HepG2 (cell line): ENCODE measurements around the gene IRAK2. TPM values are rescaled to one million over a fixed set of nuclear protein-coding genes. Genes with fewer than 3 reads are reported as not detected.
A peak's percentile ranks its signal among the peaks of the same experiment; 100 is the strongest.

Experiments
- ATF7 ChIP-seq, 2 experiments: fragments of 450-650 bp in 1 of 2; sonication (generic) in 1 of 2; formaldehyde crosslinking in 1 of 2; IDR thresholded peaks; 2 replicates each; pipeline versions ENCODE4 v1.4.0 to v1.6.1; 2016 to 2020; ENCODE audit warnings: antibody characterized with exemption in 1 of 2, mild to moderate bottlenecking in 1 of 2, missing genetic modification reagents in 1 of 2
- E2F5 ChIP-seq: sonication (generic); formaldehyde crosslinking; conservative IDR thresholded peaks from 2 replicates; pipeline ENCODE4 v1.4.0; 2020; ENCODE audit warnings: missing genetic modification reagents
- GATAD2A ChIP-seq: IDR thresholded peaks from 2 replicates; pipeline ENCODE4 v1.6.1; 2016
- GFI1 ChIP-seq: sonication (generic); formaldehyde crosslinking; IDR thresholded peaks from 2 replicates; pipeline ENCODE4 v1.5.0; 2020; ENCODE audit warnings: missing genetic modification reagents, mild to moderate bottlenecking, borderline replicate concordance
- HMGA1 ChIP-seq: sonication (generic); formaldehyde crosslinking; conservative IDR thresholded peaks from 2 replicates; pipeline ENCODE4 v1.4.0; 2020; ENCODE audit warnings: missing genetic modification reagents
- MAFF ChIP-seq: IDR thresholded peaks from 2 replicates; pipeline ENCODE4 v1.6.1; 2011; ENCODE audit warnings: low read depth, low read length, improper control_type of control experiment
- POGZ ChIP-seq: sonication (generic); formaldehyde crosslinking; IDR thresholded peaks from 2 replicates; pipeline ENCODE4 v1.4.0; 2020; ENCODE audit warnings: mild to moderate bottlenecking, missing genetic modification reagents
- RCOR2 ChIP-seq: IDR thresholded peaks from 2 replicates; pipeline ENCODE4 v1.6.1; 2016; ENCODE audit warnings: missing biosample characterization, missing genetic modification reagents
- RERE ChIP-seq: IDR thresholded peaks from 2 replicates; pipeline ENCODE4 v1.6.1; 2016; ENCODE audit warnings: low read depth, missing genetic modification reagents, missing compliant biosample characterization
- RXRA ChIP-seq: sonication (generic); formaldehyde crosslinking; IDR thresholded peaks from 2 replicates; pipeline ENCODE4 v1.5.1; 2020; ENCODE audit warnings: missing genetic modification reagents
- RXRB ChIP-seq: IDR thresholded peaks from 2 replicates; pipeline ENCODE4 v1.6.1; 2016; ENCODE audit warnings: borderline replicate concordance, missing genetic modification reagents, missing compliant biosample characterization
- SMC3 ChIP-seq: IDR thresholded peaks from 2 replicates; pipeline ENCODE4 v1.6.1; 2011; ENCODE audit warnings: low read length, improper control_type of control experiment
- YEATS4 ChIP-seq: sonication (generic); formaldehyde crosslinking; IDR thresholded peaks from 2 replicates; pipeline ENCODE4 v1.4.0; 2020; ENCODE audit warnings: missing genetic modification reagents, borderline replicate concordance
- ZBTB38 ChIP-seq: sonication (generic); formaldehyde crosslinking; IDR thresholded peaks from 2 replicates; pipeline ENCODE4 v1.5.1; 2020; ENCODE audit warnings: mild to moderate bottlenecking, missing genetic modification reagents
- ZMYM2 ChIP-seq: sonication (generic); formaldehyde crosslinking; IDR thresholded peaks from 2 replicates; pipeline ENCODE4 v1.8.0; 2022; ENCODE audit warnings: mild to moderate bottlenecking, missing genetic modification reagents
- ZNF10 ChIP-seq: sonication (generic); formaldehyde crosslinking; IDR thresholded peaks from 2 replicates; pipeline ENCODE4 v1.4.0; 2020; ENCODE audit warnings: mild to moderate bottlenecking, low read depth, missing genetic modification reagents, borderline replicate concordance
- ZNF121 ChIP-seq: sonication (generic); formaldehyde crosslinking; IDR thresholded peaks from 2 replicates; pipeline ENCODE4 v1.5.0; 2020; ENCODE audit warnings: mild to moderate bottlenecking, missing genetic modification reagents
- ZNF232 ChIP-seq: sonication (generic); formaldehyde crosslinking; IDR thresholded peaks from 2 replicates; pipeline ENCODE4 v1.4.0; 2020; ENCODE audit warnings: missing genetic modification reagents, borderline replicate concordance
- ZNF557 ChIP-seq: sonication (generic); formaldehyde crosslinking; IDR thresholded peaks from 2 replicates; pipeline ENCODE4 v1.4.0; 2020; ENCODE audit warnings: missing genetic modification reagents
- ZNF619 ChIP-seq: sonication (generic); formaldehyde crosslinking; IDR thresholded peaks from 2 replicates; pipeline ENCODE4 v1.4.0; 2020; ENCODE audit warnings: mild to moderate bottlenecking, missing genetic modification reagents
- ZNF747 ChIP-seq: sonication (generic); formaldehyde crosslinking; IDR thresholded peaks from 2 replicates; pipeline ENCODE4 v1.8.1; 2023; ENCODE audit warnings: missing genetic modification reagents, mild to moderate bottlenecking, borderline replicate concordance
- polyA plus RNA-seq, 8 experiments: library from polyadenylated mRNA; depleted of rRNA in 3 of 8; stranded (reverse) in 7 of 8; unstranded in 1 of 8; fragments of >200 nt; fragmentation: Illumina TruSeq in 4 of 8; extraction: Trizol in 4 of 8; gene quantifications; 2 replicates each; pipeline versions ENCODE4 v1.2.1 to v1.2.3, GENCODE V29; 2011 to 2016; ENCODE audit warnings: low read depth in 4 of 8, missing spikeins in 1 of 8, mixed read lengths in 1 of 8; ENCODE audit not compliant: insufficient read depth in 1 of 8
- total RNA-seq, 5 experiments: library from RNA; depleted of rRNA; stranded (reverse); fragments of >200 nt; fragmentation: Illumina TruSeq; extraction: Trizol; gene quantifications; 2 replicates each; pipeline ENCODE4 v1.2.3, GENCODE V29; 2016; ENCODE audit warnings: low read depth in 1 of 5
- TF ChIP-seq, protein P1 (sequence below): sonication (generic); formaldehyde crosslinking; IDR thresholded peaks from 2 replicates; pipeline ENCODE4 v1.9.0; 2022; ENCODE audit warnings: low read depth, missing genetic modification reagents

Gene IRAK2
- total and polyA plus RNA-seq, 2 of the 13 experiments (the other 11 are each of a cell fraction or from before 2014, with no cell fraction given): 13.1 to 23.3 TPM

DNA sequence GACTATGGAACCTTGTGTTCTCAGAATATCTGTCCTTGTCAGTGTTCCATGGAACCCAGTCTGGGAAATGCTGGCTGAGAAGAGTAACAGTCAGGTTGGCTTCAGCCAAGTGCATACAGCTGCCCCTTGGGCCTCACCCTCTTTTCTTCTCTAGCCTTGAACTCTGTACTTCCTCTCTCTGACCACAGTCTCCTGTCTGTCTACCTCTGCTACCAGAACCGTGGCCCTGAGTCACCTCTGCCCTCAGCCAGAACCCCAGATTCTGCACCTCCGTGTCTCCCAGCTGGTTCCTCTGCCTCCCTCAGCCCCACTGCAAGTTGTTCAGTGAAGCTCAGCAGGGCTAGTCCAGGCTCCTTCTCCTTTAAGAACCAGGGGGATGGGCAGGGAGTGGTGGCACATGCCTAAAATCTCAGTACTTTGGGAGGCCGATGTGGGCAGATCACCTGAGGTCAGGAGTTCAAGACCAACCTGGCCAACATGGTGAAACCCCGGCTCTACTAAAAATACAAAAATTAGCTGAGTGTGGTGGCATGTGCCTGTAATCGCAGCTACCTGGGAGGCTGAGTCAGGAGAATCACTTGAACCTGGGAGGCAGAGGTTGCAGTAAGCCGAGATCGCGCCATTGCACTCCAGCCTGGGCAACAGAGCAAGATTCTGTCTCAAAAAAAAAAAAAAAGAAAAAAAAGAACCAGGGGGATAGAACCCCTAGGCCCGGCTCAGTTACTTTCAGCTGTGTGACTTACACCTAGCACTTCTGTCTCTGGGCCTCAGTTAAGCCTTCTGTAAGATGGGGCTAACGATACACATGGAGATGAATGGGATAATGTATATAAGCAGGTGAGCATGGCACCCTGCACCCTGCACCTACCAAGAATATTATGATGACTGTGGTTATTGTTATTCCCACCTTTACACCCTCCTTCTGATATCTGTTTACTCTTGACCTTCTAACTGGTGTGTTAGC is 59.2 kb downstream of the IRAK2 start (continued):
- TF ChIP-seq RXRB (peak; percentile 97), ZNF10 (CRISPR knock-in tag) (no peak), ZMYM2 (CRISPR knock-in tag) (peak; percentile 91), ATF7 (IDR thresholded peaks at IDR 0.05) (no peak), ATF7 (CRISPR knock-in tag; IDR thresholded peaks at IDR 0.05) (no peak), RCOR2 (peak; percentile 91), GFI1 (CRISPR knock-in tag) (0 out of 2 replicates have a peak, but pooled peaks have one; percentile 34), ZNF121 (CRISPR knock-in tag) (0 out of 2 replicates have a peak, but pooled peaks have one; percentile 20), ZBTB38 (CRISPR knock-in tag) (0 out of 2 replicates have a peak, but pooled peaks have one; percentile 14), RXRA (CRISPR knock-in tag) (peak; percentile 97), GATAD2A (CRISPR knock-in tag) (peak; percentile 76), ZNF619 (CRISPR knock-in tag) (0 out of 2 replicates have a peak, but pooled peaks have one; percentile 36), ZNF747 (no peak), POGZ (peak; percentile 72; the same call in 1 of the 2 replicates), SMC3 (no peak), MAFF (0 out of 2 replicates have a peak, but pooled peaks have one; percentile 6), HMGA1 (no peak), ZNF557 (CRISPR knock-in tag) (no peak), RERE (CRISPR knock-in tag) (no peak), E2F5 (CRISPR knock-in tag) (no peak), YEATS4 (CRISPR knock-in tag) (no peak), ZNF232 (no peak)
- TF ChIP-seq, protein P1, sequence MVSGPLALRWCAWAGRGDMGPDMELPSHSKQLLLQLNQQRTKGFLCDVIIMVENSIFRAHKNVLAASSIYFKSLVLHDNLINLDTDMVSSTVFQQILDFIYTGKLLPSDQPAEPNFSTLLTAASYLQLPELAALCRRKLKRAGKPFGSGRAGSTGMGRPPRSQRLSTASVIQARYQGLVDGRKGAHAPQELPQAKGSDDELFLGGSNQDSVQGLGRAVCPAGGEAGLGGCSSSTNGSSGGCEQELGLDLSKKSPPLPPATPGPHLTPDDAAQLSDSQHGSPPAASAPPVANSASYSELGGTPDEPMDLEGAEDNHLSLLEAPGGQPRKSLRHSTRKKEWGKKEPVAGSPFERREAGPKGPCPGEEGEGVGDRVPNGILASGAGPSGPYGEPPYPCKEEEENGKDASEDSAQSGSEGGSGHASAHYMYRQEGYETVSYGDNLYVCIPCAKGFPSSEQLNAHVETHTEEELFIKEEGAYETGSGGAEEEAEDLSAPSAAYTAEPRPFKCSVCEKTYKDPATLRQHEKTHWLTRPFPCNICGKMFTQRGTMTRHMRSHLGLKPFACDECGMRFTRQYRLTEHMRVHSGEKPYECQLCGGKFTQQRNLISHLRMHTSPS (CRISPR knock-in tag): 0 out of 2 replicates have a peak, but pooled peaks have one; percentile 24
